HepG2 (cell line): ENCODE data around the gene HOXC5. TPM values are rescaled to one million over a fixed set of nuclear protein-coding genes. Genes with fewer than 3 reads are reported as not detected.

Source experiments
- ATAC-seq: fragments of 200-7000 bp; cut with Tn5 transposase; 3 replicates; pipeline ENCODE4 v1.9.1; 2020; ENCODE audit warnings: mild to moderate bottlenecking, moderate library complexity
- BruUV-seq: library from RNA; stranded (reverse); fragments of 400-500 nt; replicated peaks from 2 replicates; lab custom pipeline; 2021; lab: Mats Ljungman, UMichigan
- CTCF ChIA-PET: fragments of 300-600 bp; formaldehyde crosslinking; extraction: SDS; loops from one replicate; lab custom pipeline; 2021; ENCODE audit warnings: low total read pairs, inconsistent platforms, low intra/inter-chr PET ratio; lab: Yijun Ruan, JAX
- POLR2A ChIA-PET: fragments of 350-600 bp; sonication (Branson Sonifier 250); formaldehyde crosslinking; loops from one replicate; lab custom pipeline; 2020; ENCODE audit warnings: antibody characterized with exemption, inconsistent platforms; lab: Yijun Ruan, JAX
- DNase-seq: peaks from one replicate; pipeline ENCODE4 v3.0.0-alpha.2; 2015; ENCODE audit warnings: low spot score
- FAIRE-seq: peaks from 3 replicates; lab custom pipeline; 2011; peaks lifted over from hg19 to GRCh38; lab: Jason Lieb, UNC
- H2AFZ ChIP-seq: one replicate; pipeline ENCODE4 v1.6.1; 2011; ENCODE audit warnings: low read length, inconsistent platforms
- H3K27ac ChIP-seq: fragments of 300-600 bp; 3 replicates; pipeline ENCODE4 v1.8.0; 2011; ENCODE audit warnings: mixed run types, mild to moderate bottlenecking, mixed read lengths, low read length, inconsistent platforms; ENCODE audit not compliant: insufficient read depth; ENCODE audit errors: extremely low read length
- H3K27me3 ChIP-seq, 2 experiments: fragments of 200-600 bp in 1 of 2; 2 replicates in 1 of 2; 3 replicates in 1 of 2; pipeline versions ENCODE4 v1.6.0 to v1.8.0; 2011; ENCODE audit warnings: low read length in 2 of 2, mild to moderate bottlenecking in 2 of 2, moderate library complexity in 2 of 2, inconsistent platforms in 1 of 2; ENCODE audit not compliant: insufficient read depth in 2 of 2, control insufficient read depth in 1 of 2
- H3K36me3 ChIP-seq, 2 experiments: fragments of 200-600 bp in 1 of 2; replicated peaks in 1 of 2; 2 replicates in 1 of 2; 3 replicates in 1 of 2; pipeline versions ENCODE4 v1.5.1 to v1.8.0; 2011; ENCODE audit warnings: low read length in 2 of 2, inconsistent platforms in 1 of 2; ENCODE audit not compliant: insufficient read depth in 2 of 2, control insufficient read depth in 1 of 2
- H3K4me1 ChIP-seq: 2 replicates; pipeline ENCODE4 v1.5.1; 2012; ENCODE audit warnings: low read length, inconsistent platforms; ENCODE audit not compliant: insufficient read depth
- H3K4me2 ChIP-seq: 2 replicates; pipeline ENCODE4 v1.6.0; 2011; ENCODE audit warnings: low read depth, low read length, inconsistent platforms
- H3K4me3 ChIP-seq, 3 experiments: fragments of 200-600 bp in 1 of 3; sonication (generic), shearing (Covaris generic) in 1 of 3; replicated peaks in 1 of 3; 2 replicates each; pipeline ENCODE4 v1.5.1; 2011 to 2016; ENCODE audit warnings: low read length in 3 of 3, inconsistent platforms in 2 of 3, low read depth in 2 of 3, mild to moderate bottlenecking in 2 of 3, control low read depth in 1 of 3, mixed read lengths in 1 of 3; ENCODE audit not compliant: insufficient read depth in 1 of 3
- H3K79me2 ChIP-seq: one replicate; pipeline ENCODE4 v1.6.1; 2011; ENCODE audit warnings: low read length, inconsistent platforms; ENCODE audit not compliant: insufficient read depth
- H3K9ac ChIP-seq: 2 replicates; pipeline ENCODE4 v1.6.0; 2011; ENCODE audit warnings: mild to moderate bottlenecking, low read depth, low read length, inconsistent platforms; ENCODE audit not compliant: insufficient read depth
- H3K9me3 ChIP-seq: 2 replicates; pipeline ENCODE4 v1.5.1; 2012; ENCODE audit warnings: mild to moderate bottlenecking, low read length
- H4K20me1 ChIP-seq: 2 replicates; pipeline ENCODE4 v1.6.0; 2011; ENCODE audit warnings: inconsistent platforms, mild to moderate bottlenecking, low read length, moderate library complexity; ENCODE audit not compliant: insufficient read depth
- ADNP ChIP-seq: sonication (generic); formaldehyde crosslinking; IDR thresholded peaks from 2 replicates; pipeline ENCODE4 v1.4.0; 2020; ENCODE audit warnings: missing genetic modification reagents
- FOXO1 ChIP-seq: sonication (generic); formaldehyde crosslinking; IDR thresholded peaks from 2 replicates; pipeline ENCODE4 v1.4.0; 2020; ENCODE audit warnings: missing genetic modification reagents
- GFI1 ChIP-seq: sonication (generic); formaldehyde crosslinking; IDR thresholded peaks from 2 replicates; pipeline ENCODE4 v1.5.0; 2020; ENCODE audit warnings: missing genetic modification reagents, mild to moderate bottlenecking, borderline replicate concordance
- HCFC1 ChIP-seq: fragments of 150-350 bp; IDR thresholded peaks from 2 replicates; pipeline ENCODE4 v1.6.1; 2014; ENCODE audit warnings: low read depth, low read length
- SMAD3 ChIP-seq: sonication (generic); formaldehyde crosslinking; IDR thresholded peaks from 2 replicates; pipeline ENCODE4 v1.4.0; 2020; ENCODE audit warnings: missing genetic modification reagents
- SRSF9 ChIP-seq: fragments of 200-400 bp; formaldehyde crosslinking; IDR thresholded peaks from 2 replicates; pipeline ENCODE4 v1.6.1; 2018; ENCODE audit warnings: borderline replicate concordance, mild to moderate bottlenecking, low read depth, low read length; ENCODE audit not compliant: insufficient read depth, poor library complexity, severe bottlenecking
- THAP11 ChIP-seq: IDR thresholded peaks from 2 replicates; pipeline ENCODE4 v1.6.1; 2016; ENCODE audit warnings: missing biosample characterization, missing genetic modification reagents
- ZKSCAN5 ChIP-seq: sonication (generic); formaldehyde crosslinking; IDR thresholded peaks from 2 replicates; pipeline ENCODE4 v1.5.1; 2020; ENCODE audit warnings: mild to moderate bottlenecking, missing genetic modification reagents
- ZNF569 ChIP-seq: sonication (generic); formaldehyde crosslinking; IDR thresholded peaks from 2 replicates; pipeline ENCODE4 v1.5.0; 2020; ENCODE audit warnings: mild to moderate bottlenecking, missing genetic modification reagents, moderate library complexity, borderline replicate concordance
- WGBS: methylation state at CpG from one replicate; pipeline ENCODE4 v1.1.6; 2017; ENCODE audit warnings: low lambda C conversion rate; 5-methylcytosine and 5-hydroxymethylcytosine counted together
- in situ Hi-C: cut with HindIII; loops from 2 replicates; pipeline ENCODE4 v1.10.0; 2017; ENCODE audit warnings: low pct_unique_long_range_greater_than_20kb; ENCODE audit not compliant: extremely low pct_ligation_motif_present
- intact Hi-C: fragments of 100-400 bp; cut with micrococcal nuclease; formaldehyde crosslinking; loops from one replicate; pipeline ENCODE4 v1.10.0; 2022; ENCODE audit not compliant: unreplicated experiment
- polyA plus RNA-seq, 8 experiments: library from polyadenylated mRNA; depleted of rRNA in 3 of 8; stranded (reverse) in 7 of 8; unstranded in 1 of 8; fragments of >200 nt; fragmentation: Illumina TruSeq in 4 of 8; extraction: Trizol in 4 of 8; gene quantifications; 2 replicates each; pipeline versions ENCODE4 v1.2.1 to v1.2.3, GENCODE V29; 2011 to 2016; ENCODE audit warnings: low read depth in 4 of 8, missing spikeins in 1 of 8, mixed read lengths in 1 of 8; ENCODE audit not compliant: insufficient read depth in 1 of 8
- total RNA-seq, 5 experiments: library from RNA; depleted of rRNA; stranded (reverse); fragments of >200 nt; fragmentation: Illumina TruSeq; extraction: Trizol; gene quantifications; 2 replicates each; pipeline ENCODE4 v1.2.3, GENCODE V29; 2016; ENCODE audit warnings: low read depth in 1 of 5
- TF ChIP-seq, protein P1 (sequence below), 2 experiments: sonication (generic) in 1 of 2; formaldehyde crosslinking in 1 of 2; IDR thresholded peaks; 2 replicates each; pipeline versions ENCODE4 v1.4.0 to v1.6.1; 2018 to 2020; ENCODE audit warnings: missing genetic modification reagents in 2 of 2, borderline replicate concordance in 1 of 2, low read depth in 1 of 2, mild to moderate bottlenecking in 1 of 2, missing biosample characterization in 1 of 2
- TF ChIP-seq, protein P2 (sequence below): sonication (generic); IDR thresholded peaks from 2 replicates; pipeline ENCODE4 v1.6.1; 2016; ENCODE audit warnings: low read depth, borderline replicate concordance
- TF ChIP-seq, protein P3 (sequence below): sonication (generic); formaldehyde crosslinking; IDR thresholded peaks from 2 replicates; pipeline ENCODE4 v1.4.0; 2020; ENCODE audit warnings: missing genetic modification reagents

Gene HOXC5
- total and polyA plus RNA-seq, 2 of the 13 experiments (the other 11 are each of a cell fraction or from before 2014, with no cell fraction given): not detected

DNA sequence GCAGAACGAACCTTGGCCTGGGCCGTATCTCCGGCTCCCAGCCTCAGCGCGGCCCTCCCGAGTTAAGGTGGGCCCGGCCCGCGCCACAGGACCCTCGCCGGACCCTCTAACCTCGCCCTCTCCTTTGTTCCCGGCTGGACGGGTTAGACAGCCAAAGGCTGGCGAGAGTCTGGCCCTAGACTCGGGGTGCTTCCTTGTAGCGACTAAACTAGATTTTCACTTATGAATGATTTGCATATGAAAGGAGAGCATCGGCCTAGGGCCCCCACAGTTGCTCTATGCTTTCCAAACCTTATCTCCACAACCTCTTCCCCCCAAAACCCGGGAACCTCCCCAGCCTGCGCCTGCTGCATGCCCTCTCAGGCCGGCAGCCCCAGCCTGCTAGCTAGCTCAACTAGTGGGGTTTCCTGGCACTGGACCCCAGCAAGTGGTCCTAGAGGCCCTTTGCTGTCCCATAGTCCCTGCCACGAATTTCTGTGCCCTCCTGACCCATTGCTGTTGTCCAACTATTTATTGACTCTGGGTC, 2.0 kb downstream of the HOXC5 start:
- no TSS peak for BruUV-seq
- intact Hi-C loops: loop anchor here (5.0 kb wide), 1 partner anchor 102 kb away; no protein-coding TSS in a partner anchor
- TF ChIP-seq THAP11 (CRISPR knock-in tag) (no peak), ADNP (CRISPR knock-in tag) (no peak), ZNF569 (CRISPR knock-in tag) (no peak), HCFC1 (no peak), FOXO1 (no peak), SRSF9 (no peak), GFI1 (no peak), ZKSCAN5 (CRISPR knock-in tag) (no peak), SMAD3 (CRISPR knock-in tag) (no peak)
- TF ChIP-seq, protein P1, sequence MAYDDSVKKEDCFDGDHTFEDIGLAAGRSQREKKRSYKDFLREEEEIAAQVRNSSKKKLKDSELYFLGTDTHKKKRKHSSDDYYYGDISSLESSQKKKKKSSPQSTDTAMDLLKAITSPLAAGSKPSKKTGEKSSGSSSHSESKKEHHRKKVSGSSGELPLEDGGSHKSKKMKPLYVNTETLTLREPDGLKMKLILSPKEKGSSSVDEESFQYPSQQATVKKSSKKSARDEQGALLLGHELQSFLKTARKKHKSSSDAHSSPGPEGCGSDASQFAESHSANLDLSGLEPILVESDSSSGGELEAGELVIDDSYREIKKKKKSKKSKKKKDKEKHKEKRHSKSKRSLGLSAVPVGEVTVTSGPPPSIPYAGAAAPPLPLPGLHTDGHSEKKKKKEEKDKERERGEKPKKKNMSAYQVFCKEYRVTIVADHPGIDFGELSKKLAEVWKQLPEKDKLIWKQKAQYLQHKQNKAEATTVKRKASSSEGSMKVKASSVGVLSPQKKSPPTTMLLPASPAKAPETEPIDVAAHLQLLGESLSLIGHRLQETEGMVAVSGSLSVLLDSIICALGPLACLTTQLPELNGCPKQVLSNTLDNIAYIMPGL (CRISPR knock-in tag; IDR thresholded peaks at IDR 0.05; ENCODE audit: borderline replicate concordance in 1 of 2, low read depth in 1 of 2): no peak
- TF ChIP-seq, protein P2, sequence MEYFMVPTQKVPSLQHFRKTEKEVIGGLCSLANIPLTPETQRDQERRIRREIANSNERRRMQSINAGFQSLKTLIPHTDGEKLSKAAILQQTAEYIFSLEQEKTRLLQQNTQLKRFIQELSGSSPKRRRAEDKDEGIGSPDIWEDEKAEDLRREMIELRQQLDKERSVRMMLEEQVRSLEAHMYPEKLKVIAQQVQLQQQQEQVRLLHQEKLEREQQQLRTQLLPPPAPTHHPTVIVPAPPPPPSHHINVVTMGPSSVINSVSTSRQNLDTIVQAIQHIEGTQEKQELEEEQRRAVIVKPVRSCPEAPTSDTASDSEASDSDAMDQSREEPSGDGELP: no peak
- TF ChIP-seq, protein P3, sequence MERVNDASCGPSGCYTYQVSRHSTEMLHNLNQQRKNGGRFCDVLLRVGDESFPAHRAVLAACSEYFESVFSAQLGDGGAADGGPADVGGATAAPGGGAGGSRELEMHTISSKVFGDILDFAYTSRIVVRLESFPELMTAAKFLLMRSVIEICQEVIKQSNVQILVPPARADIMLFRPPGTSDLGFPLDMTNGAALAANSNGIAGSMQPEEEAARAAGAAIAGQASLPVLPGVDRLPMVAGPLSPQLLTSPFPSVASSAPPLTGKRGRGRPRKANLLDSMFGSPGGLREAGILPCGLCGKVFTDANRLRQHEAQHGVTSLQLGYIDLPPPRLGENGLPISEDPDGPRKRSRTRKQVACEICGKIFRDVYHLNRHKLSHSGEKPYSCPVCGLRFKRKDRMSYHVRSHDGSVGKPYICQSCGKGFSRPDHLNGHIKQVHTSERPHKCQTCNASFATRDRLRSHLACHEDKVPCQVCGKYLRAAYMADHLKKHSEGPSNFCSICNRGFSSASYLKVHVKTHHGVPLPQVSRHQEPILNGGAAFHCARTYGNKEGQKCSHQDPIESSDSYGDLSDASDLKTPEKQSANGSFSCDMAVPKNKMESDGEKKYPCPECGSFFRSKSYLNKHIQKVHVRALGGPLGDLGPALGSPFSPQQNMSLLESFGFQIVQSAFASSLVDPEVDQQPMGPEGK (CRISPR knock-in tag): no peak
- TF ChIP-seq, all 625 proteins: peak for 0
- Histone ChIP-seq H3K27ac (no peak overlapping the region), H3K4me2 (no peak overlapping the region), H3K27me3 (peaks cover 9 to 72% of the 10 kb centered on the region in 2 experiments), H3K79me2 (no peaks in the 10 kb centered on the region), H3K36me3 (no peaks in the 10 kb centered on the region), H3K9ac (no peak overlapping the region), H3K4me1 (peaks cover 7% of the 10 kb centered on the region; the same call in 1 of the 2 replicates), H3K9me3 (no peaks in the 10 kb centered on the region), H3K4me3 (no peak overlapping the region), H4K20me1 (no peaks in the 10 kb centered on the region), H2AFZ (no peak overlapping the region)
- no peak for FAIRE-seq
- ChIA-PET POLR2A (no interaction called here), CTCF (interaction anchor here (3.7 kb wide), 1 partner anchor 167 kb away, joined by 33 read pairs; no protein-coding TSS in a partner anchor)
- no peak for ATAC-seq
- WGBS: 45% methylated on average over 7 of the region's 22 CpGs
- in situ Hi-C loops: loop anchor here (5.0 kb wide), 2 partner anchors 97 to 157 kb away; no protein-coding TSS in a partner anchor
- no peak for DNase-seq
